RPMI8226 (cell line): ENCODE results near the gene TRMT44.
"Not testable (repeated sequence)": the region's sequence is repeated elsewhere in the genome, so short reads cannot be mapped to it uniquely, and the experiment has no call there.

Experiments used
- DNase-seq: peaks from one replicate; pipeline ENCODE4 v3.0.0-alpha.2; 2015

TRMT44 gene

DNA sequence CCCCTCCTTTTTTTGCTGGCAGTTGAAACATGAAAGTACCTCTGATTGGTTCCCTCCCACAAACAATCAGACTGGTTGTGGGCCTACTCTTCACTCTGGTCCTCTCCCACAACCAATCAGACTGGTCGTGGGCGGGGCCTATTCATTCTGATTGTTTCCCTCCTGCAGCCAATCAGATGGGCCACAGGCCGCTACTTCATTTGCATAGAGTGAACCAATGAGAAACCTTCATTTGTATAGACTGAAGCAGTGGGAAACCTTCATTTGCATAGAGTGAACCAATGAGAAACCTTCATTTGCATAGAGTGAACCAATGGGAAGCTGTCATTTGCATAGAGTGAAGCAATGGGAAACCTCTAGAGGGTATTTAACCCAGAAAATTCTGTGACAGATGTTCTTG, 55.2 kb downstream of the TRMT44 start:
- no peak for DNase-seq

DNA sequence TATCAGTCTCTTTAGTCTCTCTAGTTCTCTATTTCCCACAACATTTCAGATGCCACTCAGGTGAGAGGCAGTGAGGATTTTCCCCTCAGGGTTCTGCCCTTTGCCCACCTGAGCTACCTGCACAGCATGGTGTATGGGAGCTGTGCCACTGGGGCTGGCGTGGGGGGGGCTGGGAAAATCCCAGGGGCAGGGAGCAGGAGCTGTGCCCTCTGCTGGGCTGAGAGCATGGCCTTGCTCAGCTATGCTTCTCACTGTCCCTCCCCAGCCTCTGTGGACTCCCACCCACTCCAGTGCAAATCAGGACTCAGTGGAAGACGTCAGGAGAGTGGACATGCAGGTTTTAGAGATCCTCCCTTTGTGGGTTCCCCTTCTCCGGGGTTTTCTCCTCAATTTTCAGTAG, 57.2 kb downstream of the TRMT44 start:
- no peak for DNase-seq

GRCh38 chr4:8500966-8501365, 60.4 kb downstream of the TRMT44 start:
- no peak for DNase-seq

- no peak for DNase-seq
These were observed 61.2 kb downstream of the TRMT44 start for GRCh38 chr4:8501781-8502180.

GRCh38 chr4:8502371-8502770, 61.8 kb downstream of the TRMT44 start:
- no peak for DNase-seq

GRCh38 chr4:8502836-8503585, 62.4 kb downstream of the TRMT44 start:
- no peak for DNase-seq

- DNase-seq, result no peak
These were observed 63.2 kb downstream of the TRMT44 start for GRCh38 chr4:8503801-8504200.

GRCh38 chr4:8504279-8505007, 63.9 kb downstream of the TRMT44 start:
- DNase-seq, result no peak

DNA sequence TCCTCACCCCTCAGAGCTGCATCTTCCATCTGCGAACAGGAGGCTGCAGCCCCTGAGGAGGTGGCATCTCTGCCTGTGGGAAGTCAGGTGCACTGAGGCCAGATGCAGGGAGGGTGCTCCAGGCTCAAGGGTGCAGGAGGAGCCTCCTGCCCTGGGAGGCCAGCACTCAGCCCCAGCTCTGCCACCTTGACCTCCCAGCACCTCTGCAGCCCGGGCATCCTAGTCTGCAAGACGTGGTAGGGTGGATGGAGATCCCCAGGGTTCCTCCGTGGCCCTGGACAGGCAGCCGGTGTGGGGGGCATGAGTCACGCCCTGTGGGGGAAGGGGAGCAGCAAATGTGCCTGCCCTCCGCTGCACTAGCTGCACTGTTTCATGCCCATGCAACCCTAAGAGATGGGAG, 64.7 kb downstream of the TRMT44 start:
- DNase-seq, result no peak

GRCh38 chr4:8506006-8506372, 65.4 kb downstream of the TRMT44 start:
- no peak for DNase-seq

DNA sequence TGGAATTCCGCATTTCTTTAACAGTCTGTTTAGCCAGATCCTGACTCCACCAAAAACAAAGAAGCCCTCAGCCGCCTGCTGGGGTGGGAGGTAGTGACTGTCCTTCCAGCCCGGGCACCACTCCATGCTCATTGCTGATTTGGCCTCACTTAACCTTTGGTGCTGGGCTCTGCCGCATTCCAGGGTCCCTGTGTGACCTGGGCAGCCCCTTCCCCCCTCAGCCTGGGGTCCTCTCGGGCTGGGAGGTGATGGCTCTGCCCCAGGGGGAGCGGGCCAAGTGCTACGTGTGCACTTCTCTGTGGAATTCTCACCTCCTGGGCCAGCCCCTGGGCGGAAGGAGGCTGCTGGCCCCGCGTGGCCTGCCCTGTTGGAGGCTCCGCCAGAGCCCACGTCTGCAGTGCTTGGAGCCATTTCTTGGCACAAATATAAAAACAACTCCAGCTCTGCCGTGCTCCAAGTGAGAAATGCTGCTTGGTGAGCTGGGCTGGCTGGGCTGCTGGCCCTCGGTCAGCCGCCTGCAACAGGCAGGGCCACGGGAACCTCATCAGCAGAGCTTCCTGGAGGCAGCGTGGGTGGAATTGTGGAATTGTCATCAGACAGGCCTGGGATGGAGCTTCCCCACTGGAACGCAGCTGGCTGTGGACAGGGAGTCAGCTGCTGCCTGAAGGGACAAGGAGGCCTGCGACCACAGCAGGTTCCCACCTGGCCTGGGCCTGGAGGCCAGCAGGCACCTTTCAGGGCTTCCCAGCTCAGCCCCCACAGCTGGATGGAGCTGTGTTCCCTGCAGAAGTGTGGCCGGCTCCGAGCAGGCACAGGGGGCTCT, 66.0 kb downstream of the TRMT44 start:
- DNase-seq, result no peak

GRCh38 chr4:8507196-8507570, 66.6 kb downstream of the TRMT44 start:
- DNase-seq, result no peak

DNA sequence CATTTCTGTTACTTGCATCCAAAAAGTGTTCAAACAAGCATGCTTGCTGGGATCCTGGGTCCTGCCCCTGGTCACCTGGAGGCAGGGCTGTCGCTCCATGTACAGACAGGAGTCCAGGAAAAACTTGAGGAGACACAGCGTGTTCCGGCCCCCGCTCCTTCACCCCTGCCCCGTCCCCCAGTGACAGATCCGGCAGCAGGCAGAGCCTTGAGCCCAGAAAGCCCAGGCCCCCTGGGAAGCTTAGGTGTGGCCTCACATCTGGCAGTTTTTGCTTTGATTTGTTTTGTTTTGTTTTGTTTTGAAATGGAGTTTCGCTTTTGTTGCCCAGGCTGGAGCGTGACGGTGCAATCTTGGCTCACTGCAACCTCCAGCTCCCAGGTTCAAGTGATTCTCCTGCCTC, 67.0 kb downstream of the TRMT44 start:
- no peak for DNase-seq

DNA sequence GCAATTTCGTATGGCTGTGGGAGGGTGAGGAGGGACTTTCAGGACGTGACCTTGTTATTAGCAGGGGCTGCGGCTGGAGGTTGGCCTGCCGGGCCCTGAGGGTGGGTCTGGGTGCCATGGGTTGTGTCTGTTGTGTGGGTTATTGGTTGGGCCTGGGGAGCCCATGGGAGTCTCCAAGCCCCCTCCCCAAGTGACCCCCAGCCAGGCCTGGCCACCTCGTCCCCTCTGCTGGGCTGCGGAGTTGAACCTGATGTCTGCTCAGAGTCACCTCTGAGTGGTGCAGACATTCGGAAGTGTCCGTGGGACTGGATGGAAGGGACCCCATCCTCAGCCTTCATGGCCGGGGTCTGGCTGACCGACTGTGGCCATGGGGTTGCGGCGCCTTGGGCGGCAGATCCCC, 67.7 kb downstream of the TRMT44 start:
- DNase-seq, result no peak

GRCh38 chr4:8508740-8509139, 68.2 kb downstream of the TRMT44 start:
- DNase-seq, result no peak

DNA sequence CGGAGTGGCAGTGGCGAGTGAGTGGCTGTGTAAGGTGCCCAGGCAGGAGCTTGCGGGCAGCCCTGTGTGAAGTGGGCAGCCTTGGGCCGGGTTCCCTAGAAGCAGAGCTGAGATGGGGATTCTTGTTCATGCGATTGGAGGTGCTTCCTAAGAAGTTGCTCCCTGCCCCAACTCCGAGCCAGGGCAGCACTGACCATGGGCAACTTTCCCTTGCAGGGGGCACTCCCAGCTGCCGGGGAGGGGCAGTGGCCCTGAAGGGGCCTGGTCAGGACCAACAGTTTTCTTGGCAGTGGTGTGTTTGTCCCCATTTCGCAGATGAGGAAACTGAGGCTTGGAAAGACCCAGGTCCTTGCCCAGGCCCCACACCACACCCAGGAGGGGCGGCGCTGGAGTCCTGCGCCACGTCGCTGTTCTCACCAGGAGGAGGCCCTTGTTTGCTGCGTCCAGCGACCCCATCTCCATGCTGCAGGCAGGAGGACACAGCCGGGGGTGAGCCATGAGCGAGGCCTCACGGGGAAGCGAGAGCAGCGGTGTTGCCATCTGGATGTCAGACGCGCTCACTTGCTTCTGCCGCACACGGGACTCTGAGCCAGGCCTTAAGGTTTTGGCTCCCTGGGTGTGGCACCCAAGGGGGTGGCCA, 68.9 kb downstream of the TRMT44 start:
- no peak for DNase-seq

DNA sequence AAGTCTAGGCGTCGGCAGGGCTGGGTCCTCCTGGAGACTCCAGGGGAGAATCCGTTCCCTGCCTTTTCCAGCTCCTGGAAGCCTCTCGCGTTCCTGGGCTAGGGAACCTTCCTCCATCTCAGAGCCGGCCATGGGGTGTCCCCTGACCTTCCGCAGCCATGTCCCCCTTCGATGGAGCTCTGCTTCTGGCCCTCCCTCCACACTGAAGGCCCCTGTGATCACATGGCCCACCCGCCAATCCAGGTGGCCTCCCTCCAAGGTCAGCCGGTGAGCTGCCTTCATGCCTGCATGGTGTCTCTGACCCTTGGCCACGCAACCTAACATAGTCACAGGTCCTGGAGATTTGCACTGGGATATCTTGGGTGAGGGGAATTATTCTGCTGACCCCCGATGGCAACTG, 69.6 kb downstream of the TRMT44 start:
- DNase-seq, result no peak

DNA sequence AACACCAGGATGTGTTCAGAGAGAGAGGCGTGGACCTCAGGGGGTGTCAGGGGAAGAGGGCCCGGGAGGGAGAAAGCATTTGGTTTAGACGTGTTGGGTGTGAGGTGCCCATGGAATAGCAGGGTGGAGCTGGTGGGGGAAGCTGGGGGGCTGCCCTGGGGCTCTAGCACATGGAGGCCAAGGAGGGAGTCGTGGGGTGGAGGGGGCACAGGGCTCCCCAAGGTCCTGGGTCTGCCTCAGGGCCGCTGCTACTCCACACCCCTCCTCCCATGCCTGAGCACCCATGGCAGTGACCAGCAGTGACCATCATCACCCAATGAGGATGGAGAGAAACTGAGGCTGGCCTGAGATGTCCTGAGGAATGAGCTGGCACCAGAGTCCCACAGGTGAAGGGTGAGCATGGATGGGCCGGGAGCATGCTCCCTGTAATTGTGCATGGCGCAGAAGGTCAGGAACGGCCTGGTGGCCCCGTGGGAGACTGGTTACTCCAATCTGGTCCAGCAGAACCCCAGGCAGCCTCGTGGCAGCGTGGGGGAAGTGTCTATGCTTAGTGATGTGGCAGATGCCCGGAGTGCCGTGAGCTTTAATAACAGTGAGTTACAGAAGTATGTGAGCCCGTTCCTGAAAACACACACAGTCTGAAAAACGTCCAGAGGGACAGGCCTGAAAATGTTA, 70.2 kb downstream of the TRMT44 start:
- DNase-seq, result no peak

- DNase-seq, result no peak
These were observed 71.9 kb downstream of the TRMT44 start for GRCh38 chr4:8512510-8512909.

DNA sequence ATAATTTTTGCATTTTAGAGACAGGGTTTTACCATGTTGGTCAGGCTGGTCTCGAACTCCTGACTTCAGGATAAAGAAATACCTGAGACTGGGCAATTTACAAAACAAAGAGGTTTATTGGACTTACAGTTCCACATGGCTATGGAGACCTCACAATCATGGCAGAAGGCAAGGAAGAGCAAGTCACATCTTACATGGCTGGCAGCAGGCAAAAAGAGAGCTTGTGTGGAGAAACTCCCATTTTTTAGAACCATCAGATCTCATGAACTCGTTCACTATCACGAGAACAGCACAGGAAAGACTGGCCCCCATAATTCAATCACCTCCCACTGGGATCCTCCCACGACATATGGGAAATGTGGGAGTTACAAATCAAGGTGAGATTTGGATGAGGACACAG, 72.5 kb downstream of the TRMT44 start:
- DNase-seq, result not testable (repeated sequence)

- no peak for DNase-seq
These were observed 73.4 kb downstream of the TRMT44 start for GRCh38 chr4:8513931-8514330.

- no peak for DNase-seq
These were observed 73.8 kb downstream of the TRMT44 start for GRCh38 chr4:8514391-8514790.
